ENCODE data around the gene TREML2. TPM values are rescaled to one million over a fixed set of nuclear protein-coding genes. Genes with fewer than 3 reads are reported as not detected.

The TREML2 gene
- total RNA-seq, 1 donor from 2014 or later, result not detected

DNA sequence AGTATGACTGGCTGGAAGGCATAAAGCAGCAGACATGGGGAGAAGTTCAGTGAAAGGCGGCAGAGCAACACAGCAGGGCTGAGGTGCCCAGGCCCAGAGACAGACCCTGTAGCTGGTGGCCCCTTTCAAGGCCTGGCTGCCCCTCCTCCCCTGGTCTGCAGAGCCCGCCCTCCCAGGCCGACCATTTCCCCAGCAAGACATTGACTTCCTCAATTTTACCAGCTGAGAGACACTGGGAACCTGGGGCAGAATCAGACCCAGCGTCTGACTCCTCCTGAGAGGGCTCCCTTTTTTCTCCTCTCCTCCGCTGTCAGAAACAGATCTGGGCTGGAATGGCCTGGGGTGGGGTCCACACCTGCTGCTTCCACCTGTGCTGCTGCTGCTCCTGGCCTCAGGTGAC lies 27.1 kb upstream of the TREML2 start, which contains the start of gene TREML4:
Gene TREML4 (plus strand): TSS at position 254 of the 400 bp plus-strand sequence. CDS start 79 bp downstream, at position 333.
- H3K9me3 Mint-ChIP-seq, result peaks cover 5% of the 10 kb centered on the region
- peaks cover 89% of the 10 kb centered on the region for H3K27me3 Mint-ChIP-seq (ENCODE audit: low read depth)
- no peak within 1 kb of the TSS for H3K27ac Mint-ChIP-seq
- no peaks in the 10 kb centered on the region for H3K36me3 Mint-ChIP-seq
- H3K4me1 Mint-ChIP-seq, result peaks cover 9% of the 10 kb centered on the region
- TF ChIP-seq CTCF (IDR thresholded peaks at IDR 0.05; ENCODE audit: unreplicated experiment), result no peak
- no peak within 1 kb of the TSS for H3K4me3 Mint-ChIP-seq
- DNase-seq (ENCODE audit: low spot score in 2 of 2, unreplicated experiment in 2 of 2), result no peak

- Mint-ChIP-seq H3K4me3 (no peak overlapping the region), H3K27me3 (ENCODE audit: low read depth) (peaks cover 89% of the 10 kb centered on the region), H3K4me1 (peaks cover 9% of the 10 kb centered on the region), H3K36me3 (no peaks in the 10 kb centered on the region), H3K9me3 (no peaks in the 10 kb centered on the region), H3K27ac (no peak overlapping the region)
- no peak for TF ChIP-seq CTCF (IDR thresholded peaks at IDR 0.05; ENCODE audit: unreplicated experiment)
- no peak for DNase-seq (ENCODE audit: low spot score in 2 of 2, unreplicated experiment in 2 of 2)
These were observed 25.8 kb upstream of the TREML2 start for GRCh38 chr6:41226752-41227151.

DNA sequence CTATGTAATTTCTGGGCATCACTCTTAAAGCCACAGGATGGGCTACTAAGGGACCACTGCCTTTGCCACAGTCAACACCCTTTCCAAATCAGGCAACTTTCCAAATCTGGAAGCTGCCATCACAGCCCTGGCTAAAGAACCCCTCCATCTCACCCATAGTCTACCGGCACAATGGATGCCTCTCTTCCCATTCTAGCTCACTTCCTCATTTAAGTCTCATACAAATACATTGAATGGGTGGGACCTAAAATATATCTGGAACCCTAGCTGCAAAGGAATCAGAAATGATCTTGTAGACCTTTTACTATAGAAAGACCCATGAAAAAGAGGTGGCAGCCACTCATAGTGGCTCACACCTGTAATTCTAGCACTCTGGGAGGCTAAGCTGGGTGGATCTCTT lies 23.9 kb upstream of the TREML2 start:
- Mint-ChIP-seq H3K9me3 (peaks cover 15% of the 10 kb centered on the region), H3K36me3 (no peaks in the 10 kb centered on the region), H3K27me3 (ENCODE audit: low read depth) (peaks cover 72% of the 10 kb centered on the region), H3K27ac (no peak overlapping the region), H3K4me1 (peaks cover 9% of the 10 kb centered on the region), H3K4me3 (no peak overlapping the region)
- TF ChIP-seq CTCF (IDR thresholded peaks at IDR 0.05; ENCODE audit: unreplicated experiment), result no peak
- DNase-seq (ENCODE audit: low spot score in 2 of 2, unreplicated experiment in 2 of 2), result no peak

- Mint-ChIP-seq H3K36me3 (peaks cover 4% of the 10 kb centered on the region), H3K4me3 (no peak overlapping the region), H3K27ac (no peak overlapping the region), H3K4me1 (peaks cover 9% of the 10 kb centered on the region), H3K27me3 (ENCODE audit: low read depth) (peaks cover 54% of the 10 kb centered on the region), H3K9me3 (peaks cover 22% of the 10 kb centered on the region)
- TF ChIP-seq CTCF (IDR thresholded peaks at IDR 0.05; ENCODE audit: unreplicated experiment), result no peak
- DNase-seq (ENCODE audit: low spot score in 2 of 2, unreplicated experiment in 2 of 2), result no peak
These were observed 21.6 kb upstream of the TREML2 start for GRCh38 chr6:41222513-41222912.

GRCh38 chr6:41222045-41222444 lies 21.1 kb upstream of the TREML2 start:
- DNase-seq (ENCODE audit: low spot score in 2 of 2, unreplicated experiment in 2 of 2), result no peak
- H3K4me1 Mint-ChIP-seq, result peaks cover 7% of the 10 kb centered on the region
- H3K4me3 Mint-ChIP-seq, result no peak overlapping the region
- TF ChIP-seq CTCF (IDR thresholded peaks at IDR 0.05; ENCODE audit: unreplicated experiment), result no peak
- H3K27ac Mint-ChIP-seq, result no peak overlapping the region
- peaks cover 50% of the 10 kb centered on the region for H3K27me3 Mint-ChIP-seq (ENCODE audit: low read depth)
- H3K9me3 Mint-ChIP-seq, result peaks cover 22% of the 10 kb centered on the region
- peaks cover 4% of the 10 kb centered on the region for H3K36me3 Mint-ChIP-seq

GRCh38 chr6:41216616-41217015 lies 15.7 kb upstream of the TREML2 start:
- no peak for TF ChIP-seq CTCF (IDR thresholded peaks at IDR 0.05; ENCODE audit: unreplicated experiment)
- Mint-ChIP-seq H3K9me3 (peaks cover 37% of the 10 kb centered on the region), H3K27ac (no peak overlapping the region), H3K4me1 (no peaks in the 10 kb centered on the region), H3K27me3 (ENCODE audit: low read depth) (peaks cover 30% of the 10 kb centered on the region), H3K4me3 (no peak overlapping the region), H3K36me3 (peaks cover 4% of the 10 kb centered on the region)
- no peak for DNase-seq (ENCODE audit: low spot score in 2 of 2, unreplicated experiment in 2 of 2)

Data from mesothelial cell of epicardium (in vitro differentiated cells).